ENCODE measurements around the gene RBM33. TPM values are rescaled to one million over a fixed set of nuclear protein-coding genes. Genes with fewer than 3 reads are reported as not detected.

The RBM33 gene
- total and polyA plus RNA-seq, 2 of the 8 experiments (the other 6 are each of a cell fraction or from before 2014, with no cell fraction given), result 16.5 to 64.6 TPM

GRCh38 chr7:155762036-155762435, 117.6 kb downstream of the RBM33 start:
- H2BK20ac ChIP-seq (ENCODE audit: low read length), result no peak overlapping the region
- no peak overlapping the region for H3K18ac ChIP-seq (ENCODE audit: extremely low read depth, low read length)
- no peaks in the 10 kb centered on the region for H3K23me2 ChIP-seq (ENCODE audit: low read depth, low read length)
- no peak overlapping the region for H2AK5ac ChIP-seq (ENCODE audit: low read depth, low read length)
- peaks cover 2 to 6% (median 3%) of the 10 kb centered on the region in 4 experiments; a peak in 6 of 7 replicates for H3K4me1 ChIP-seq (replicated peaks in 1 of 4; ENCODE audit: control insufficient read depth in 3 of 4, insufficient read depth in 4 of 4, low read length in 3 of 4)
- no peak overlapping the region for H4K91ac ChIP-seq (replicated peaks; ENCODE audit: insufficient read length, low read length)
- no peak overlapping the region for H2BK15ac ChIP-seq (ENCODE audit: low read length)
- CTCF ChIA-PET (ENCODE audit: partially characterized antibody), result interaction anchor here (1.3 to 2.6 kb wide), 2 partner anchors 9 to 163 kb away, joined by 5 to 11 read pairs; no protein-coding TSS in a partner anchor
- no peak overlapping the region for H3K4me3 ChIP-seq (ENCODE audit: extremely low read depth in 1 of 4, insufficient read depth in 2 of 4, low read depth in 3 of 4, low read length in 4 of 4)
- H3K27me3 ChIP-seq (replicated peaks in 1 of 4; ENCODE audit: control insufficient read depth in 3 of 4, extremely low read depth in 1 of 4, insufficient read depth in 3 of 4, low read length in 3 of 4), result no peaks in the 10 kb centered on the region
- H3K4me2 ChIP-seq (ENCODE audit: insufficient read depth in 1 of 2, low read depth in 2 of 2, low read length in 2 of 2), result no peak overlapping the region
- H3K56ac ChIP-seq (replicated peaks; ENCODE audit: insufficient read length, low read depth, low read length), result no peak overlapping the region
- H2BK120ac ChIP-seq (replicated peaks; ENCODE audit: low read depth, low read length), result no peak overlapping the region
- no peak overlapping the region for H3K4ac ChIP-seq (replicated peaks; ENCODE audit: insufficient read length, low read depth, low read length)
- H3K36me3 ChIP-seq (ENCODE audit: control insufficient read depth in 2 of 4, insufficient read depth in 4 of 4, low read length in 3 of 4), result peaks cover 5 to 19% (median 15%) of the 10 kb centered on the region in 4 experiments; a peak in 5 of 8 replicates
- H3K79me1 ChIP-seq (ENCODE audit: low read depth, low read length), result peaks cover 13% of the 10 kb centered on the region
- H3K27ac ChIP-seq (ENCODE audit: low read depth, low read length), result 0 out of 2 replicates have a peak overlapping the region, but pooled peaks have one; percentile 6
- no peak overlapping the region for H4K5ac ChIP-seq (ENCODE audit: insufficient read length, low read depth, low read length)
- no peak overlapping the region for H2BK12ac ChIP-seq (ENCODE audit: low read depth, low read length)
- POLR2A ChIA-PET (ENCODE audit: partially characterized antibody), result no interaction called here
- H4K20me1 ChIP-seq (replicated peaks in 1 of 2; ENCODE audit: control insufficient read depth in 1 of 2, insufficient read depth in 2 of 2, low read length in 2 of 2), result peaks cover 0 to 15% of the 10 kb centered on the region in 2 experiments
- H4K8ac ChIP-seq (ENCODE audit: extremely low read depth, insufficient read depth, low read length), result no peak overlapping the region
- 98% methylated on average over 4 of the region's 4 CpGs; no CpG with 5 or more reads in 1 of the 2 experiments for WGBS, 2 experiments (ENCODE audit: extremely low coverage in 1 of 2, insufficient coverage in 1 of 2, insufficient read length in 1 of 2, insufficient replicate concordance in 2 of 2, low coverage in 1 of 2, low lambda C conversion rate in 2 of 2, missing lambda C conversion rate in 1 of 2)
- no peak overlapping the region for H3K9ac ChIP-seq (replicated peaks in 1 of 4; ENCODE audit: extremely low read depth in 1 of 4, low read depth in 3 of 4, low read length in 3 of 4)
- peaks cover 3 to 51% of the 10 kb centered on the region in 2 experiments; a peak in 3 of 4 replicates for H3K79me2 ChIP-seq (ENCODE audit: control insufficient read depth in 1 of 2, insufficient read depth in 2 of 2, low read length in 2 of 2)
- H3K9me3 ChIP-seq (ENCODE audit: insufficient read depth in 2 of 2, low read depth in 1 of 2, low read length in 1 of 2), result peaks cover 3 to 6% of the 10 kb centered on the region in 2 experiments; a peak in 2 of 4 replicates
- no peak for DNase-seq (ENCODE audit: low read depth in 1 of 2, low spot score in 2 of 2)
- H2AFZ ChIP-seq (ENCODE audit: low read length), result no peak overlapping the region
- H3K23ac ChIP-seq (ENCODE audit: insufficient read length), result no peak overlapping the region
- FAIRE-seq, result no peak
- H3K14ac ChIP-seq (ENCODE audit: insufficient read length), result no peak overlapping the region
- no peak overlapping the region for H2BK5ac ChIP-seq (ENCODE audit: low read depth, low read length)
- TF ChIP-seq SUZ12 (IDR thresholded peaks at IDR 0.05; ENCODE audit: low read length) (no peak), MAX (IDR thresholded peaks at IDR 0.05) (no peak), BCL11A (IDR thresholded peaks at IDR 0.05; ENCODE audit: low read depth in 2 of 2, low read length in 2 of 2) (no peak), CTBP2 (IDR thresholded peaks at IDR 0.05; ENCODE audit: borderline replicate concordance, insufficient read depth, insufficient read length, low read length) (no peak), SAP30 (IDR thresholded peaks at IDR 0.05; ENCODE audit: insufficient read depth, insufficient replicate concordance, low read length) (no peak), HDAC2 (IDR thresholded peaks at IDR 0.05; ENCODE audit: borderline replicate concordance in 1 of 2, low read depth in 2 of 2, low read length in 2 of 2) (no peak), CEBPB (IDR thresholded peaks at IDR 0.05; ENCODE audit: low read depth, low read length) (no peak), HDAC6 (IDR thresholded peaks at IDR 0.05; ENCODE audit: low read depth, low read length) (no peak), ATF3 (IDR thresholded peaks at IDR 0.05; ENCODE audit: insufficient read depth, low read depth, low read length) (no peak), TAF7 (optimal IDR thresholded peaks at IDR 0.05; ENCODE audit: borderline replicate concordance, low read depth, low read length) (no peak)
